Measurements from ENCODE around the gene KYNU.

The KYNU gene

DNA sequence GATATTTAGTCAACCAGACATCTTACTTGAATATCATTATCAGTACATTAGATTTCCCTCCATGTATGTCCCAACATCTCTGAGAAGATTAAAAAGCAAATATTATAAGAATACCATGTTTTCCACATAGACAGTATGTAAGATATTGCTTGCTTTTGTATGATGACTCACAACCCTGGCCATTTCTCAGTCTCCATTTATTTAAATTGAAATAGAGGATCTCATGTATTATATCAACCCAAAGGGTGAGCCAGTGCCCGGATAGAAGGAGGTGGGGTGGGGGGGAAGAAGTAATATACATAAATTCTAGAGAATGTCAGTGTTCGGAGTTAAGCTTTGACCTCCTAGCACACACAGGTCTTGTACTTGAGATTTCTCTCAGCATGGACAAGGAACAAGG lies 109.6 kb downstream of the KYNU start:
- no peak for DNase-seq (ENCODE audit: low read depth)
- TF ChIP-seq, protein P1, sequence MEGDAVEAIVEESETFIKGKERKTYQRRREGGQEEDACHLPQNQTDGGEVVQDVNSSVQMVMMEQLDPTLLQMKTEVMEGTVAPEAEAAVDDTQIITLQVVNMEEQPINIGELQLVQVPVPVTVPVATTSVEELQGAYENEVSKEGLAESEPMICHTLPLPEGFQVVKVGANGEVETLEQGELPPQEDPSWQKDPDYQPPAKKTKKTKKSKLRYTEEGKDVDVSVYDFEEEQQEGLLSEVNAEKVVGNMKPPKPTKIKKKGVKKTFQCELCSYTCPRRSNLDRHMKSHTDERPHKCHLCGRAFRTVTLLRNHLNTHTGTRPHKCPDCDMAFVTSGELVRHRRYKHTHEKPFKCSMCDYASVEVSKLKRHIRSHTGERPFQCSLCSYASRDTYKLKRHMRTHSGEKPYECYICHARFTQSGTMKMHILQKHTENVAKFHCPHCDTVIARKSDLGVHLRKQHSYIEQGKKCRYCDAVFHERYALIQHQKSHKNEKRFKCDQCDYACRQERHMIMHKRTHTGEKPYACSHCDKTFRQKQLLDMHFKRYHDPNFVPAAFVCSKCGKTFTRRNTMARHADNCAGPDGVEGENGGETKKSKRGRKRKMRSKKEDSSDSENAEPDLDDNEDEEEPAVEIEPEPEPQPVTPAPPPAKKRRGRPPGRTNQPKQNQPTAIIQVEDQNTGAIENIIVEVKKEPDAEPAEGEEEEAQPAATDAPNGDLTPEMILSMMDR (IDR thresholded peaks at IDR 0.05; ENCODE audit: low read depth, low read length, missing control alignments): no peak
- no peak overlapping the region for H3K4me3 ChIP-seq (ENCODE audit: low read depth, low read length)
- in situ Hi-C loops (cut with HindIII; ENCODE audit: low sequenced_read_pairs): loop anchor here (5.0 kb wide), 1 partner anchor 310 kb away; no protein-coding TSS in a partner anchor

DNA sequence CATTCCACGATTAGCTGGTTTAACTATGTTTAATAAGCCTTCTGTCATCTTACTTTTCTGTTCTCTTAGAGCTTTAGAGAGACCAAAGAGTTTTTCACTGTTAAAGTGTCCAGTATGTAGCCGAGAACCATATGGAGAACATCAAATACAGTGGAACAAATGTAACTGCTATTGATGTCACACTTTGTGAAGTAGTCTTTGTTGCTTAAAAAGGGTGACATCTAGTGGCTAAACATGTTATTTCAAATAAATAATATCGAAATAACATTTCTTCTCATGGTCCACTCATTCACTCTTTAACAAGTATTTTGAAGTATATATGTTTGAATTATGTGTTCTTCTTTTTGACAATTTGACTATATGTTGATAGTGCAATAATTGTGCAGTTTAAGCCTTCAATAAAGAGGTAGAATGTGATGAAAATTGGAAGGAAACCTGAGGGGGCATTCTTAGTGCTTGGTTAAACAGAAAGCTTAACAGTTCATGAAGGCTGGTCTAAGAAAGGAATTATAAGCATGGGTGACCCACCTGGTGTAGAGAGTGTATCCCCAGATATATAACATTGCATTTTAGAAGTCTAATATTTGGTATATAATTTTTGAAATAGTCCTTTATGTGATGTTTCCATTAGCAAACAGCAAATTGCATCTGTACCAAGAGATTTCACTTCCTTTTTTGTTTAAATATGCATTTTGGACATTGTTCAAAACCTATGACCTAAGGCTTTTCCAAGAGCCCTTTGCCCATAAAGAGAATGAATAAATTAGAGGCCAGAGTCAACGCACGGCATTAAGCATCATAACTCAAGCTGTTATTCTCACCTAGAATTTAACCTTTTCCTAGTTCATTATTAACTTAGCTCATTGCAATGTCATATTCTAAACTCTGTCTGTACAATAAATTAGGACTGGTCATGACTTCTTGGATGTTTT lies 112.1 kb downstream of the KYNU start:
- no peak overlapping the region for H3K4me3 ChIP-seq (ENCODE audit: low read depth, low read length)
- TF ChIP-seq, protein P1 (IDR thresholded peaks at IDR 0.05; ENCODE audit: low read depth, low read length, missing control alignments): peak; percentile 19
- in situ Hi-C loops (cut with HindIII; ENCODE audit: low sequenced_read_pairs): loop anchor here (5.0 kb wide), 1 partner anchor 312 kb away; no protein-coding TSS in a partner anchor
- peak; percentile 29 for DNase-seq (ENCODE audit: low read depth)

DNA sequence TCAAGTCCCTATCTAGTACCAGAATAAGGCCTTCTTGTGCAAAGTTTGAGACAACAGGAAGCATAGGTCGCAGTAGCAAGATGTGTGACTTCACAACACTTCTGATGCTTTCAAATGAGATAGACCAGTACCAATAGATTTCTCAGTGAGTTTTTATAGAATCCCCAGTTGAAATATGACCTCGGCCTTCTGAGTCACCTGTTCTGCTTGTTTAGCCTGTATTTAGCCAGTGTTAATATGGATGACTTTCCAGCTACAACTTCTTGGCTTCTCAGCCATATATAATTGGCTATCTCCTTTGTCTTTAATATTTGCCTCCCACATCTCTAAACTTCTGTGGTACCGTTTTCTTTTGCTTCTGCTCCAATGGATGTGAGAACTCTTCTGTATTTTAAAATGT lies 113.8 kb downstream of the KYNU start:
- no peak overlapping the region for H3K4me3 ChIP-seq (ENCODE audit: low read depth, low read length)
- in situ Hi-C loops (cut with HindIII; ENCODE audit: low sequenced_read_pairs): no loop called here
- TF ChIP-seq, protein P1 (IDR thresholded peaks at IDR 0.05; ENCODE audit: low read depth, low read length, missing control alignments): no peak
- no peak for DNase-seq (ENCODE audit: low read depth)

DNA sequence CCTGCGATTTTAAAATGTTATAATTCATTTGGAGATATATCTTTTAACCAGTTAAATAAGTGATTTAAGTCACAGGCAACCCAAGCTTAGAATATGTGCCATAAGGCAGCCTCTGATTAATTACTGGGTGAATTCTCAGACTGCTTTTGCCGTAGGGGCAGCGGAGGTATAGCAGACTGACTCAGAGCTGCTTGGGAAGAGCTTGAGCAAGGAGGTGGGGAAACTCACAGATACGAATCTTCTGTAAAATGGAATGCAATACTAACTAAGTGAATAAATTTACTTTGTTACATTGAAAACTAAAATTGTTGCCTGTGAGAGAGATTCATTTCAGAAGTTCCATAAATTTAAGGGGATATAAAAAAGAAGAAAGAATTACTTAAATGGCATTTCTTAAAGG lies 115.4 kb downstream of the KYNU start:
- no peak overlapping the region for H3K4me3 ChIP-seq (ENCODE audit: low read depth, low read length)
- in situ Hi-C loops (cut with HindIII; ENCODE audit: low sequenced_read_pairs): no loop called here
- TF ChIP-seq, protein P1 (IDR thresholded peaks at IDR 0.05; ENCODE audit: low read depth, low read length, missing control alignments): no peak
- no peak for DNase-seq (ENCODE audit: low read depth)

DNA sequence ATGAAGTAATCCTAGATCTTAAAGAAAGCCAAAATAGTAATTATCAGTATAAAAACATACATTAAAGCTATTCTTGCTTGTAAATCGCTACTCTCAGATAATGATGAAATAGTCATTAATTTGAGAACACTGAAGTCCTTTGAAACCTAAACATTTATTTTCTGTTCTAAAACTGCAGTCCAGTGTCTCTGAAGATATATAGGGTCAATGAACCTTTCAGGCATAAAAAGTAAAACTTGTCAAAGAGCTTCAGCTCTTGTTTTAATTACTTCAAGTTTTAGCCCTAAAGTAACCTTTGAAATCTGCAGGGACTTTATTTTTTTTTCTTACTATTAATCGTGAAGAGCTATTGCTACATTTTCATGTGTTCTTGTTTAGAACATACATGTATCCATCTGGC lies 116.3 kb downstream of the KYNU start:
- in situ Hi-C loops (cut with HindIII; ENCODE audit: low sequenced_read_pairs): no loop called here
- TF ChIP-seq, protein P1 (IDR thresholded peaks at IDR 0.05; ENCODE audit: low read depth, low read length, missing control alignments): no peak
- no peak for DNase-seq (ENCODE audit: low read depth)
- H3K4me3 ChIP-seq (ENCODE audit: low read depth, low read length): no peak overlapping the region

DNA sequence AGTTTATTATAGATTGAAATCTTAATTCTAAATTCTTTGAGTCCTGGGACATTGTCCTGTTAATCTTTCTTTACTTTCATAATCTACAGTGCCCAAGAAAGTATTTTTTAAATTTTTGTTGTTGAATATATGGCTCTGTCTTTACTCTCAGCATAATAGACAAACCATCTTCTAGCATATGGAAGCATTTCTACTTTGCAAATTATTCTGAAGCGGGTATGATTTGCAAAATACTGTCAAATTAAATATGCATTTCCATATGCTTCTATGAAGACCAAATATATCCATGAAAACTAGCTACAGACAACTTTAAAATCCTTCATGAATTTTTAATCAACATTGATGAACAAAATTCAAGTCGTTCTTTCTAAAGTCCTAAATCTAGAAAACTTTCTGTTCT lies 117.2 kb downstream of the KYNU start:
- H3K4me3 ChIP-seq (ENCODE audit: low read depth, low read length): no peak overlapping the region
- in situ Hi-C loops (cut with HindIII; ENCODE audit: low sequenced_read_pairs): no loop called here
- TF ChIP-seq, protein P1 (IDR thresholded peaks at IDR 0.05; ENCODE audit: low read depth, low read length, missing control alignments): no peak

More for the DNA sequence above, 117.2 kb downstream of the KYNU start:
- no peak for DNase-seq (ENCODE audit: low read depth)
